Activated naive CD8-positive, alpha-beta T cell treated with anti-CD3 and anti-CD28 coated beads, Interleukin-2, amount 50 U/mL, for 16 hours (primary cell): ENCODE measurements around the gene PRKD3.
"Not testable (repeated sequence)": the region's sequence is repeated elsewhere in the genome, so short reads cannot be mapped to it uniquely, and the experiment has no call there.

Experiments used
- DNase-seq: peaks from one replicate; pipeline ENCODE4 v3.0.0-alpha.2; 2020; ENCODE audit warnings: low read depth, low spot score

PRKD3 gene

DNA sequence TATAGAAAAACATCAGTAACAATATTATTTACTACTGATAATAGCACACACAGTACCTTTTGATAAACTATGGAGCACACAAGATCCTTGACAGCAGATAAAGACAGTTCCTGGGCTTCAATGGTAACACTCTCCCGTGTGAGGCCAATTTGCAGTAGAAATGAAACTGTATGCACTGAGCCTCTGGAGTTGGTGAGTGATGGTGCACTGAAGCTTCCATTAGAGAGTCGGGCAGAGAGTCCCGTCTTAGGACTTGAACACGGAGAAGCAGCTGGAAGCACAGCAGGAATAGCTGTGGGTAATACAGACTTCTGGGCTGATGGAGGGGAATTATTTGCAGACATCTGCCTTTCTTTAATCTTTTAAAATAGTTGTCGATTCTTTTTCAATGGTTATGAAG, 8.5 kb downstream of the PRKD3 start:
- no peak for DNase-seq

GRCh38 chr2:37315364-37315763, 9.3 kb downstream of the PRKD3 start:
- no peak for DNase-seq

DNA sequence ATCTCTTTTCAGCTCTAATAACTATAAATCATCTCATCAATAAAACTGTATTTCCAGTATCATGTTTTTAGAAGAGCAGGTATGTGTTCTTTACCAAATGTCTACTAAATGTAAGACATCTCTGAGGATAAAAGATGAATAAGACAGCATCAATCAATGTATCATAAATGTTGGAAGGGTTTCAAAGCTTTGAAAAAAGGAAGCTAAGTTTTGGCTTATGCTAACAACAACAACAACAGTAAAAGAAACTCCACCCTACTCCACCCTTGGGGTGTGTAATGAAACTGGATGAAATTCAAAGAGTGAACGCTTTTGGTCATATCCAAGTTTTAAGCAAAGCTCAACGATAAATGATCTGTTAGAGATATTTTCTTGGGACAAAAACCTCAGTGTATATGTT, 17.1 kb downstream of the PRKD3 start:
- no peak for DNase-seq

GRCh38 chr2:37306024-37306423, 18.6 kb downstream of the PRKD3 start:
- DNase-seq = no peak

GRCh38 chr2:37302701-37303252, 21.9 kb downstream of the PRKD3 start:
- no peak for DNase-seq

- DNase-seq = no peak
These were observed 23.2 kb downstream of the PRKD3 start for GRCh38 chr2:37301408-37301807.

DNA sequence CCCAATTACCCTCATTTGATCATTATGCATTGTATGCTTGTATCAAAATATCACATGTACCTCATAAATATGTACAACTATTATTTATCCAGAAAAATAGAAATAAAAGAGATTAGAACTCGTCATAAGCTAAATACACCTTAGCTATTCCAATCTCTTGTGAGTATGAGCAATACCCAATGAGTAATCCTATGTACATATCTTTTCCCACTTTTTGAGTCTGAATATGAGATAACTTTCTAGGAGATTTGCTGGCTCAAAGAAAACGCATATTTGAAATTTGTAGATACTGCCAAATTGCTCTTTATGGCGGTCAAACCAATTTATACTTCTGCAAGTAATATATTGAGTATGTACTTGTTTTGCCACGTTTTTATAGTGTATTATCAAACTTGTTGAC, 24.1 kb downstream of the PRKD3 start:
- DNase-seq = no peak

DNA sequence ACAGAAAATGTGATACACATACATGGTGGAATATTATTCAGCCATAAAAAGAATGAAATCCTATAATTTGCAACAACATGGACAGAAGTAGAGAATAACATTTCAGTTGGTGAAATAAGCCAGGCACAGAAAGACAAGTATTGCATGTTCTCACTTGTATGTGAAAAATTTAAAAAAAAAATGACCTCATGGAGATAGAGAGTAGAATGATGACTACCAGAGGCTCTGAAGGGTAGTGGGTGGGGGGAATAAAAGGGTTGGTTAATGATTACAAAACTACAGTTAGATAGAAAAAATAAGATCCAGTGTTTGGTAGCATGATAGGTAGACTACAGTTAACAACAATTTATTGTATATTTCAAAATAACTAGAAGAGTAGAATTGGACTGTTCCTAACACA, 24.5 kb downstream of the PRKD3 start:
- DNase-seq = no peak

DNA sequence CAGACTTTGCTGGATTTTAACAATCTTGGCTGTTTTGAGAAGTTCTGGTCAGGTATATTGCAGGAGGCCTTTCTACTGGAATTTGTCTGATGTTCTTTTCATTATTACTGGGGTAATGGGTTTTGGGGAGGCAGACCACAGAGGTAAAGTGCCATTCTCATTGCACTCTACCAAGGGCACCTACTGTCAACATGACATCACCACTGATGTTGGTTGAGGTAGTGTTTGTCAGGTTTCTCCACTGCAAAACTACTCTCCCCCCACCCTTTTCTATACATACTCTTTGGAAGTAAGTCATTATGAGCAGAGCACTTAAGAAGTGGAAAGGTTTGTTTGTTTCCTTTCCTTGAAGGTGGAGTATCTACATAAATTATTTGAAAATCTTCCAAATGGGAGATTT, 27.0 kb downstream of the PRKD3 start:
- no peak for DNase-seq

GRCh38 chr2:37295469-37296073, 29.1 kb downstream of the PRKD3 start:
- no peak for DNase-seq

DNA sequence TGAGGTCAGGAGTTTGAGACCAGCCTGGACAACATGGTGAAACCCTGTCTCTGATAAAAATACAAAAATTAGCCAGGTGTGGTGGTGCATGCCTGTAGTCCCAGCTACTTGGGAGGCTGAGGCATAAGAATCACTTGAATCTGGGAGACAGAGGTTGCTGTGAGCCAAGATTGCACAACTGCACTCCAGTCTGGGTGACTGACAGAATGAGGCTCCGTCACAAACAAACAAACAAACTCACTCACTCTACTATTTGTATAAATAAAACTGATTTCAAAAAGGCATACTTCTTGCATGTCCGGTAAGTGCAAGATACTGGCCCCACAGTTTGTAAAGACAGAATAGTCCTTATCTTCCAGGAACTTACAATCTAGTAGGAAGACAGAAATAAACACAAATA, 29.8 kb downstream of the PRKD3 start:
- not testable (repeated sequence) for DNase-seq

DNA sequence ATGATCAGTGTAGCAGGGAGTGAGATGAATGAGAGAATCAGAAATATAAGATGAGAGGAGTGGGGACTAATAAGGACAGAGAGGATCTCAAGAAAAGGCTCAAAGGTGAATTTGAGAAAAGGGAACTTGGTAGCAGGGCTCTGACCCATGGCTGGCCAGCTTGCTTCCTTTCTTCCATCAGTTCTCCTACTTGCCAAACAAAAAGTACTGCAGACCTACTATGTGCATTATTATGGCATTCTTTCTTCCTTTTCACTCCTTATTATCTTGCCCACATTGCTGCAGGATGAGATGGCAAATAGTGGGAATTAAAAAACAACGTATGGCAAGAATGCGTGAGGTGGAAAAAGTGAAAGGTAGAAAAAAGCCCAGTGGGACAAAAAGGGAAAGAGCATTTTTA, 33.0 kb downstream of the PRKD3 start:
- DNase-seq = no peak

DNA sequence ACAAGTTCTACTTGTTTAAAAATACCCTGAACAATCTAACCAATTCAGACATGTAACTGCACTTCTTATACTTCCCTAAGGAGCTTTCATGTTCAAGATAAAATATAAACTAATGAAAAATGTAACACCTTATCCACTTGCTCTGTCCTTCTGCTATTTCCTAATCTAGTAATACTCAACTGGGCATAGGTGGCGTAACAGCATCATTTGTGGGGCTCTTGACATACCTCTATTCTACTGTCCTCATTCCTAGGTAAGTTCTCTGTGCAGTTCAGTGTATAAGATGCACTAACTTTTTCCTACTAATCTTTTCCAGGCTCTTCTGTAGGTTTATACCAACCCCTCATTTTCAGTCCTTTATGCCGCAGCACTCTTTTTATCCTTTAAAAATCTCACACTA, 36.7 kb downstream of the PRKD3 start:
- DNase-seq = no peak

- no peak for DNase-seq
These were observed 40.3 kb downstream of the PRKD3 start for GRCh38 chr2:37284381-37284780.

DNA sequence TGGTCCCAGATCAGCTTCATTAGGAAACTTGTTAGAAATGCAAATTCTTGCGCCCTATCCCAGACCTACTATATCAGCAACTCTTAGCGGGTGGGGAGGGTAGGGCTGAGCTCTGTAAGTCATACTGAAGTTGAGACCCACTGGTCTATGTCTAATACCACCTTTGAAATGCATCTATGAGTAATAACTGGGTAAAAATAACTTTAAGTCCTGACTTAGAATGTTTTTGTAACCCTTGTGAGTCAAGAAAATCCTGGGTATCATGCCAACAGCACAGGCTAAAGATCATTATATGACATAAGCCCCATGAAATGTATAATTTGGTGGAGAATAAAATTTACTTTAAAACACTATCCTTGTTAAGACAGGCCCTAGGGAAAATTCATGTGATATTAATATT, 41.4 kb downstream of the PRKD3 start:
- DNase-seq = no peak

- DNase-seq = no peak
These were observed 41.9 kb downstream of the PRKD3 start for GRCh38 chr2:37282746-37283145.

GRCh38 chr2:37281916-37282315, 42.7 kb downstream of the PRKD3 start:
- DNase-seq = no peak

DNA sequence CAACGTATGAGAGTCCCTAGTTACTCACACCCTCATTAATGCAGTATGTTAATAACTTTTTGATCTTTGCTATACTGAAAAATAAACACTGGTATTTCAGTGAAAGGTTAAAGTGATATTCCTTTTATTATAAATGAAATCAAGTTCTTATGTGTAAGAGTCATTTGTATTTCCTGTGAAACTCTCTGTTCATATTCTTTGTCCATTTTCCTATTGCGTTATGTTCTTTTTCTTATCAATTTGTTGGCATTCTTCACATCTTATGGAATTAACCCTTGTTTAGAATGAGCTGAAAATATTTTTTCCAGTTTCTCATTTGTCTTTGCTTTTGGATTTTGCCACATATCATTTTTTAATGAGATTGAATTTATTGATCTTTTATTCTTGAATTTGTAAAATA, 48.3 kb downstream of the PRKD3 start:
- DNase-seq = no peak
